ENCODE results near the gene SLC25A47. TPM values are rescaled to one million over a fixed set of nuclear protein-coding genes. Genes with fewer than 3 reads are reported as not detected.

The SLC25A47 gene
- total and polyA plus RNA-seq, 9 of the 15 experiments (the other 6 are each of a cell fraction or from before 2014, with no cell fraction given), result 0.09 to 0.23 (median 0.22) TPM; not detected in 6

DNA sequence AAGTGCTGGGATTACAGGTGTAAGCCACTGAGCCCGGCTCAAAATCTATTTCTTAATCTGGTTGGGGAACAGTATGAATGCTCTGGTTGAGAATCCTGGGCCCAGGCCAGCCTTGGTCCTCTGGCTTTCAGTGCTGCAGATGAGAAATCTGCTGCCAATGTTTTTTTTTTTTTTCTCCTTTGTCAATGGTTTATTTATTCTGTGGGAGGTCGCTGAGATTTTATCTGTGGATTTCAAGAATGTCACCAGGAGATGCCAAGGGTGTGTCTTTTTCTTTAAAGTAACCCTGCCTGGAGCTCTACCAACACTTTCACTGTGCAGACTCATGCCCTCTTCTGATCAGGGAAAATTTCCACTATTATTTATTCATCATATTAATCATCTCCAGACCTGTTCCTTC is 20.5 kb upstream of the SLC25A47 start:
- H3K4me2 ChIP-seq (ENCODE audit: insufficient read depth, low read length), result no peak overlapping the region
- H3K4me1 ChIP-seq (replicated peaks in 1 of 2; ENCODE audit: control insufficient read depth in 2 of 2, insufficient read depth in 2 of 2, low read length in 2 of 2), result peaks cover 12 to 48% of the 10 kb centered on the region in 2 experiments; a peak in 4 of 5 replicates
- no peaks in the 10 kb centered on the region for H3K27me3 ChIP-seq (ENCODE audit: control insufficient read depth in 2 of 2, insufficient read depth in 2 of 2, low read length in 2 of 2)
- no peaks in the 10 kb centered on the region for H3K9me3 ChIP-seq (replicated peaks; ENCODE audit: control insufficient read depth, insufficient read depth, low read depth, low read length)
- no peak overlapping the region for H2AFZ ChIP-seq (ENCODE audit: low read depth, low read length)
- peaks cover 4% of the 10 kb centered on the region for H3K9me1 ChIP-seq (ENCODE audit: control insufficient read depth, insufficient read depth, low read length)
- TF ChIP-seq ZNF778 (CRISPR knock-in tag; IDR thresholded peaks at IDR 0.05) (no peak), SMC3 (conservative IDR thresholded peaks at IDR 0.05; ENCODE audit: insufficient read depth, low read depth, low read length) (no peak), IRF9 (tag; IDR thresholded peaks at IDR 0.05) (no peak), ZNF583 (CRISPR knock-in tag; IDR thresholded peaks at IDR 0.05) (no peak), ASH1L (IDR thresholded peaks at IDR 0.05; ENCODE audit: borderline replicate concordance, low read depth, partially characterized antibody) (no peak), NCOR1 (IDR thresholded peaks at IDR 0.05) (no peak), GATA2 (CRISPR knock-in tag; IDR thresholded peaks at IDR 0.05) (no peak), PCBP1 (IDR thresholded peaks at IDR 0.05; ENCODE audit: low read depth, low read length, poor library complexity, severe bottlenecking) (no peak), CREBBP (IDR thresholded peaks at IDR 0.05; ENCODE audit: low read depth, low read length) (no peak)
- TF ChIP-seq, protein P1, sequence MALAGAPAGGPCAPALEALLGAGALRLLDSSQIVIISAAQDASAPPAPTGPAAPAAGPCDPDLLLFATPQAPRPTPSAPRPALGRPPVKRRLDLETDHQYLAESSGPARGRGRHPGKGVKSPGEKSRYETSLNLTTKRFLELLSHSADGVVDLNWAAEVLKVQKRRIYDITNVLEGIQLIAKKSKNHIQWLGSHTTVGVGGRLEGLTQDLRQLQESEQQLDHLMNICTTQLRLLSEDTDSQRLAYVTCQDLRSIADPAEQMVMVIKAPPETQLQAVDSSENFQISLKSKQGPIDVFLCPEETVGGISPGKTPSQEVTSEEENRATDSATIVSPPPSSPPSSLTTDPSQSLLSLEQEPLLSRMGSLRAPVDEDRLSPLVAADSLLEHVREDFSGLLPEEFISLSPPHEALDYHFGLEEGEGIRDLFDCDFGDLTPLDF (CRISPR knock-in tag; IDR thresholded peaks at IDR 0.05), result no peak
- TF ChIP-seq, protein P2, sequence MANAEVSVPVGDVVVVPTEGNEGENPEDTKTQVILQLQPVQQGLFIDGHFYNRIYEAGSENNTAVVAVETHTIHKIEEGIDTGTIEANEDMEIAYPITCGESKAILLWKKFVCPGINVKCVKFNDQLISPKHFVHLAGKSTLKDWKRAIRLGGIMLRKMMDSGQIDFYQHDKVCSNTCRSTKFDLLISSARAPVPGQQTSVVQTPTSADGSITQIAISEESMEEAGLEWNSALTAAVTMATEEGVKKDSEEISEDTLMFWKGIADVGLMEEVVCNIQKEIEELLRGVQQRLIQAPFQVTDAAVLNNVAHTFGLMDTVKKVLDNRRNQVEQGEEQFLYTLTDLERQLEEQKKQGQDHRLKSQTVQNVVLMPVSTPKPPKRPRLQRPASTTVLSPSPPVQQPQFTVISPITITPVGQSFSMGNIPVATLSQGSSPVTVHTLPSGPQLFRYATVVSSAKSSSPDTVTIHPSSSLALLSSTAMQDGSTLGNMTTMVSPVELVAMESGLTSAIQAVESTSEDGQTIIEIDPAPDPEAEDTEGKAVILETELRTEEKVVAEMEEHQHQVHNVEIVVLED (CRISPR knock-in tag; IDR thresholded peaks at IDR 0.05), result no peak
- TF ChIP-seq, protein P3, sequence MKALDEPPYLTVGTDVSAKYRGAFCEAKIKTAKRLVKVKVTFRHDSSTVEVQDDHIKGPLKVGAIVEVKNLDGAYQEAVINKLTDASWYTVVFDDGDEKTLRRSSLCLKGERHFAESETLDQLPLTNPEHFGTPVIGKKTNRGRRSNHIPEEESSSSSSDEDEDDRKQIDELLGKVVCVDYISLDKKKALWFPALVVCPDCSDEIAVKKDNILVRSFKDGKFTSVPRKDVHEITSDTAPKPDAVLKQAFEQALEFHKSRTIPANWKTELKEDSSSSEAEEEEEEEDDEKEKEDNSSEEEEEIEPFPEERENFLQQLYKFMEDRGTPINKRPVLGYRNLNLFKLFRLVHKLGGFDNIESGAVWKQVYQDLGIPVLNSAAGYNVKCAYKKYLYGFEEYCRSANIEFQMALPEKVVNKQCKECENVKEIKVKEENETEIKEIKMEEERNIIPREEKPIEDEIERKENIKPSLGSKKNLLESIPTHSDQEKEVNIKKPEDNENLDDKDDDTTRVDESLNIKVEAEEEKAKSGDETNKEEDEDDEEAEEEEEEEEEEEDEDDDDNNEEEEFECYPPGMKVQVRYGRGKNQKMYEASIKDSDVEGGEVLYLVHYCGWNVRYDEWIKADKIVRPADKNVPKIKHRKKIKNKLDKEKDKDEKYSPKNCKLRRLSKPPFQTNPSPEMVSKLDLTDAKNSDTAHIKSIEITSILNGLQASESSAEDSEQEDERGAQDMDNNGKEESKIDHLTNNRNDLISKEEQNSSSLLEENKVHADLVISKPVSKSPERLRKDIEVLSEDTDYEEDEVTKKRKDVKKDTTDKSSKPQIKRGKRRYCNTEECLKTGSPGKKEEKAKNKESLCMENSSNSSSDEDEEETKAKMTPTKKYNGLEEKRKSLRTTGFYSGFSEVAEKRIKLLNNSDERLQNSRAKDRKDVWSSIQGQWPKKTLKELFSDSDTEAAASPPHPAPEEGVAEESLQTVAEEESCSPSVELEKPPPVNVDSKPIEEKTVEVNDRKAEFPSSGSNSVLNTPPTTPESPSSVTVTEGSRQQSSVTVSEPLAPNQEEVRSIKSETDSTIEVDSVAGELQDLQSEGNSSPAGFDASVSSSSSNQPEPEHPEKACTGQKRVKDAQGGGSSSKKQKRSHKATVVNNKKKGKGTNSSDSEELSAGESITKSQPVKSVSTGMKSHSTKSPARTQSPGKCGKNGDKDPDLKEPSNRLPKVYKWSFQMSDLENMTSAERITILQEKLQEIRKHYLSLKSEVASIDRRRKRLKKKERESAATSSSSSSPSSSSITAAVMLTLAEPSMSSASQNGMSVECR (CRISPR knock-in tag; IDR thresholded peaks at IDR 0.05), result no peak
- H3K9ac ChIP-seq (ENCODE audit: insufficient read depth in 1 of 2, low read depth in 2 of 2, low read length in 2 of 2), result no peak overlapping the region
- DNase-seq (ENCODE audit: extremely low read depth in 1 of 4, low spot score in 3 of 4) (no peak), ATAC-seq (no peak), FAIRE-seq (no peak)
- in situ Hi-C loops (cut with MboI) (no loop called here), intact Hi-C loops (cut with micrococcal nuclease) (no loop called here)
- ChIA-PET POLR2A (no interaction called here), CTCF (ENCODE audit: low intra/inter-chr PET ratio) (no interaction called here)
- no peaks in the 10 kb centered on the region; the same call in 1 of the 2 replicates for H4K20me1 ChIP-seq (replicated peaks; ENCODE audit: control insufficient read depth, insufficient read depth, low read length)
- no peaks in the 10 kb centered on the region for H3K79me2 ChIP-seq (ENCODE audit: control insufficient read depth, insufficient read depth, low read length)
- 8% methylated on average over 2 of the region's 2 CpGs for WGBS (ENCODE audit: insufficient coverage, low coverage, missing lambda C conversion rate)
- H3K36me3 ChIP-seq (ENCODE audit: control insufficient read depth, insufficient read depth, low read length), result no peaks in the 10 kb centered on the region
- H3K4me3 ChIP-seq, result no peak overlapping the region
- no peak overlapping the region for H3K27ac ChIP-seq (ENCODE audit: extremely low read depth, low read depth, low read length)
- BruUV-seq (replicated peaks), result no TSS peak

All from K562 (cell line).